Uterus (tissue), 2 donors: ENCODE measurements around the gene FMO4.

Experiments
- POLR2A ChIP-seq, 2 donors: fragments of 450-650 bp; IDR thresholded peaks; one replicate each; pipeline ENCODE4 v1.6.1; 2016; ENCODE audit warnings: antibody characterized with exemption in 2 of 2, mild to moderate bottlenecking in 1 of 2, moderate library complexity in 1 of 2
- TF ChIP-seq, protein P1 (sequence below), 4 experiments: fragments of 200-600 bp in 2 of 4; fragments of 450-650 bp in 2 of 4; sonication (generic) in 2 of 4; IDR thresholded peaks; one replicate each; pipeline ENCODE4 v1.5.1; 2016 to 2019; ENCODE audit warnings: antibody characterized with exemption in 4 of 4, mild to moderate bottlenecking in 2 of 4, moderate library complexity in 1 of 4

- TF ChIP-seq, protein P1, sequence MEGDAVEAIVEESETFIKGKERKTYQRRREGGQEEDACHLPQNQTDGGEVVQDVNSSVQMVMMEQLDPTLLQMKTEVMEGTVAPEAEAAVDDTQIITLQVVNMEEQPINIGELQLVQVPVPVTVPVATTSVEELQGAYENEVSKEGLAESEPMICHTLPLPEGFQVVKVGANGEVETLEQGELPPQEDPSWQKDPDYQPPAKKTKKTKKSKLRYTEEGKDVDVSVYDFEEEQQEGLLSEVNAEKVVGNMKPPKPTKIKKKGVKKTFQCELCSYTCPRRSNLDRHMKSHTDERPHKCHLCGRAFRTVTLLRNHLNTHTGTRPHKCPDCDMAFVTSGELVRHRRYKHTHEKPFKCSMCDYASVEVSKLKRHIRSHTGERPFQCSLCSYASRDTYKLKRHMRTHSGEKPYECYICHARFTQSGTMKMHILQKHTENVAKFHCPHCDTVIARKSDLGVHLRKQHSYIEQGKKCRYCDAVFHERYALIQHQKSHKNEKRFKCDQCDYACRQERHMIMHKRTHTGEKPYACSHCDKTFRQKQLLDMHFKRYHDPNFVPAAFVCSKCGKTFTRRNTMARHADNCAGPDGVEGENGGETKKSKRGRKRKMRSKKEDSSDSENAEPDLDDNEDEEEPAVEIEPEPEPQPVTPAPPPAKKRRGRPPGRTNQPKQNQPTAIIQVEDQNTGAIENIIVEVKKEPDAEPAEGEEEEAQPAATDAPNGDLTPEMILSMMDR (IDR thresholded peaks at IDR 0.05) = no peak
- no peak for TF ChIP-seq POLR2A (IDR thresholded peaks at IDR 0.05)
Observed at GRCh38 chr1:171265686-171266085, 48.3 kb upstream of the FMO4 start.
